GM10266 (cell line): Measurements from ENCODE around the gene CYP24A1.

Experiments used
- DNase-seq: peaks from one replicate; pipeline ENCODE4 v3.0.0; 2012; ENCODE audit errors: extremely low spot score
- CTCF ChIP-seq: IDR thresholded peaks from 2 replicates; pipeline ENCODE4 v1.5.1; 2012; ENCODE audit warnings: mild to moderate bottlenecking, low read depth; ENCODE audit not compliant: control insufficient read depth, insufficient read depth; ENCODE audit errors: missing control alignments

Gene CYP24A1

GRCh38 chr20:54161008-54161820 is 12.6 kb downstream of the CYP24A1 start:
- no peak for TF ChIP-seq CTCF
- DNase-seq: no peak

- TF ChIP-seq CTCF: no peak
- no peak for DNase-seq
Measured at GRCh38 chr20:54160065-54161007, 13.4 kb downstream of the CYP24A1 start.

- no peak for TF ChIP-seq CTCF
- DNase-seq: no peak
Measured at GRCh38 chr20:54158856-54159418, 14.8 kb downstream of the CYP24A1 start.

- no peak for DNase-seq
- TF ChIP-seq CTCF: no peak
Measured at GRCh38 chr20:54158226-54158625, 15.6 kb downstream of the CYP24A1 start.

GRCh38 chr20:54156981-54157835 is 16.6 kb downstream of the CYP24A1 start:
- DNase-seq: no peak
- no peak for TF ChIP-seq CTCF

- DNase-seq: no peak
- TF ChIP-seq CTCF: no peak
Measured at GRCh38 chr20:54156522-54156921, 17.3 kb downstream of the CYP24A1 start.
